Ishikawa (cell line): ENCODE results near the gene RGMA.

Experiments used
- CEBPB ChIP-seq: IDR thresholded peaks from 2 replicates; pipeline ENCODE4 v1.6.1; 2012
- CREB1 ChIP-seq: IDR thresholded peaks from 2 replicates; pipeline ENCODE4 v1.6.1; 2012; ENCODE audit warnings: low read depth
- EGR1 ChIP-seq: IDR thresholded peaks from 2 replicates; pipeline ENCODE4 v1.6.1; 2012
- EP300 ChIP-seq: IDR thresholded peaks from 2 replicates; pipeline ENCODE4 v1.6.1; 2012; ENCODE audit warnings: borderline replicate concordance
- FOXM1 ChIP-seq: IDR thresholded peaks from 2 replicates; pipeline ENCODE4 v1.6.1; 2012; ENCODE audit warnings: low read depth, borderline replicate concordance
- NFIC ChIP-seq: IDR thresholded peaks from 2 replicates; pipeline ENCODE4 v1.6.1; 2012
- REST ChIP-seq: IDR thresholded peaks from 2 replicates; pipeline ENCODE4 v1.6.1; 2012; ENCODE audit warnings: low read depth, mild to moderate bottlenecking
- TAF1 ChIP-seq: IDR thresholded peaks from 2 replicates; pipeline ENCODE4 v1.6.1; 2012; ENCODE audit warnings: low read depth, mild to moderate bottlenecking
- TCF12 ChIP-seq: IDR thresholded peaks from 2 replicates; pipeline ENCODE4 v1.6.1; 2012; ENCODE audit warnings: low read depth
- TEAD4 ChIP-seq: IDR thresholded peaks from 2 replicates; pipeline ENCODE4 v1.6.1; 2012
- USF1 ChIP-seq: IDR thresholded peaks from 2 replicates; pipeline ENCODE4 v1.6.1; 2012
- YY1 ChIP-seq: IDR thresholded peaks from 2 replicates; pipeline ENCODE4 v1.6.1; 2012; ENCODE audit warnings: low read depth
- ZBTB7A ChIP-seq: IDR thresholded peaks from 2 replicates; pipeline ENCODE4 v1.6.1; 2012; ENCODE audit warnings: low read depth
- TF ChIP-seq, protein P1 (sequence below): IDR thresholded peaks from 2 replicates; pipeline ENCODE4 v1.6.1; 2012

RGMA gene

GRCh38 chr15:93047621-93048425, 41.2 kb downstream of the RGMA start:
- TF ChIP-seq USF1, result no peak

- TF ChIP-seq REST (no peak), TEAD4 (no peak), FOXM1 (no peak), NFIC (no peak), TCF12 (no peak), EGR1 (no peak), EP300 (no peak), YY1 (no peak), CREB1 (no peak), CEBPB (no peak)
These were observed 42.3 kb downstream of the RGMA start for GRCh38 chr15:93046721-93047120.

- TF ChIP-seq REST (no peak), EGR1 (no peak), CREB1 (no peak), TCF12 (no peak), ZBTB7A (no peak), USF1 (no peak), TEAD4 (no peak), FOXM1 (no peak), CEBPB (no peak), TAF1 (no peak), YY1 (no peak), EP300 (no peak), NFIC (no peak)
- TF ChIP-seq, protein P1, sequence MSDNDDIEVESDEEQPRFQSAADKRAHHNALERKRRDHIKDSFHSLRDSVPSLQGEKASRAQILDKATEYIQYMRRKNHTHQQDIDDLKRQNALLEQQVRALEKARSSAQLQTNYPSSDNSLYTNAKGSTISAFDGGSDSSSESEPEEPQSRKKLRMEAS, result no peak
These were observed 42.9 kb downstream of the RGMA start for GRCh38 chr15:93046120-93046519.

GRCh38 chr15:93045191-93045785, 43.7 kb downstream of the RGMA start:
- TF ChIP-seq FOXM1 (no peak), ZBTB7A (no peak), EP300 (no peak), EGR1 (no peak), YY1 (no peak), TEAD4 (no peak)
- TF ChIP-seq, protein P1, result no peak

DNA sequence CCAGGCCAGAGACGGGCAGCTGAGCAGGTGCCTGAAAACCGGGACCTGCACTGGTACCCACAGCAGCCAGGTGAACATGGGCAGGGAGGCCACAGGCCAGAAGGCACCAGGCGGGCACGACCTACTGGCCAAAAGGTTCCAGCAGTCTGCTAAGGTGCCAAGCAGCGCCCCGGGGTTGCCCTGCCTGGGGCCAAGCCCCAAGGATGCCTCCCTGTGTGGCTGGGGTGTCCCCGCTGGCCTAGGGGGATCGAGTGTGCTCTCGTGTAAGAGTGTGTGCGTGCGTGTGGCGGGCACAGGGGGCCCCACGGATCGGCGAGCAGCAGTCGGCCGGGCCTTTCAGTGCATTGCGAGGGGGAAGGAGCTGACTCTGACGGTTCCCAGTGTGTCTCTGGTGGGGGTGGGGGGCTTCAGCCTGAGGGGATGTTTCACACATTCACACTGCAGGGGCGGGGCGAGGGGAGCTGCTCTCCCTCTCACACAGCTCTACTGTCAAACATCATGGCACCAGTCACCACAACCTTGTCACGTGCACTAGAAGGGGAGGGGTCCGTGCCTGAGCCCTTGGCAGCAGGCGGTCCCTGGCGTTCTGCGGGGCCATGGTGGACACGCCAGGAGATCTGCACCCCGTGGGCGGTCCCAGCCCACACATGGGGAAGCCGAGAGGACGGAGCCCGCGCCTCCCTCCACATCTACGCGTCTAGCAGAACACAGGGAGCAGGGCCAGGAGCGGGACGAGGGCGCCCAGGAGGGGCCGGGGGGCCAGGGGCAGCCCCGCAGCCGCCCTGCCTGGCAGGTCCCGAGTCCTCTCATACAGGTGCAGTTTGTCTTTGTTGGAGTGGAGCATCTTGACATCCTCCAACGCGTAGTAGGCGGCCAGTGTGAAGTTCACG, 44.5 kb downstream of the RGMA start:
- TF ChIP-seq REST (no peak), EGR1 (no peak), YY1 (no peak), EP300 (no peak), CREB1 (no peak), NFIC (no peak), CEBPB (no peak), FOXM1 (no peak)
